Measurements from ENCODE around the gene FPR2.
"Not testable (repeated sequence)": the region's sequence is repeated elsewhere in the genome, so short reads cannot be mapped to it uniquely, and the experiment has no call there.

The FPR2 gene

GRCh38 chr19:51740356-51740755 lies 20.6 kb upstream of the FPR2 start:
- peak; percentile 65 to 84 (median 82) for DNase-seq

- peak in 2 of 3 donors; percentile 38 to 71 for DNase-seq
Measured at GRCh38 chr19:51742789-51743188, 18.2 kb upstream of the FPR2 start.

GRCh38 chr19:51743405-51743804 lies 17.6 kb upstream of the FPR2 start:
- DNase-seq: peak in 1 of 3 donors; percentile 38

- no peak for DNase-seq
Measured at GRCh38 chr19:51746731-51747130, 14.2 kb upstream of the FPR2 start.

GRCh38 chr19:51749979-51750378 lies 11.0 kb upstream of the FPR2 start:
- no peak for DNase-seq

GRCh38 chr19:51750400-51751094 lies 10.4 kb upstream of the FPR2 start:
- peak in 1 of 3 donors; percentile 51 for DNase-seq

- peak; percentile 83 to 91 (median 89) for DNase-seq
Measured at GRCh38 chr19:51751655-51752054, 9.3 kb upstream of the FPR2 start, which contains the start of gene FPR1. Gene FPR1 (minus strand): TSS chr19:51751878. CDS start chr19:51746994, 4,884 bp downstream.

- DNase-seq: peak; percentile 86 to 96 (median 93)
Measured at GRCh38 chr19:51754109-51754508, 6.9 kb upstream of the FPR2 start.

GRCh38 chr19:51754770-51755169 lies 6.2 kb upstream of the FPR2 start:
- DNase-seq: no peak

GRCh38 chr19:51755571-51755970 lies 5.4 kb upstream of the FPR2 start:
- DNase-seq: peak in 1 of 3 donors; percentile 43

GRCh38 chr19:51761696-51762095 lies 716 bp downstream of the FPR2 start:
- DNase-seq: no peak

- no peak for DNase-seq
Measured at GRCh38 chr19:51765086-51765485, 4.1 kb downstream of the FPR2 start.

- peak; percentile 90 to 96 (median 95) for DNase-seq
Measured at GRCh38 chr19:51766461-51766860, 5.5 kb downstream of the FPR2 start.

- DNase-seq: peak; percentile 82 to 95 (median 88)
Measured at GRCh38 chr19:51771376-51772130, 10.6 kb downstream of the FPR2 start.

- peak; percentile 78 to 82 (median 81) for DNase-seq
Measured at GRCh38 chr19:51772977-51773376, 12.0 kb downstream of the FPR2 start.

GRCh38 chr19:51776561-51776960 lies 15.6 kb downstream of the FPR2 start:
- not testable (repeated sequence) for DNase-seq

- peak; percentile 87 to 95 (median 93) for DNase-seq
Measured at GRCh38 chr19:51777570-51778462, 16.8 kb downstream of the FPR2 start.

- DNase-seq: no peak
Measured at GRCh38 chr19:51779181-51779580, 18.2 kb downstream of the FPR2 start.

- no peak for DNase-seq
Measured at GRCh38 chr19:51779703-51780102, 18.7 kb downstream of the FPR2 start.

- DNase-seq: no peak
Measured at GRCh38 chr19:51780270-51780669, 19.3 kb downstream of the FPR2 start.

GRCh38 chr19:51781999-51782398 lies 21.0 kb downstream of the FPR2 start:
- no peak for DNase-seq

GRCh38 chr19:51783372-51783771 lies 22.4 kb downstream of the FPR2 start:
- DNase-seq: peak; percentile 68 to 85 (median 81)
